ENCODE results near the gene PPCDC.
"Not testable (repeated sequence)": the region's sequence is repeated elsewhere in the genome, so short reads cannot be mapped to it uniquely, and the experiment has no call there.

The PPCDC gene

DNA sequence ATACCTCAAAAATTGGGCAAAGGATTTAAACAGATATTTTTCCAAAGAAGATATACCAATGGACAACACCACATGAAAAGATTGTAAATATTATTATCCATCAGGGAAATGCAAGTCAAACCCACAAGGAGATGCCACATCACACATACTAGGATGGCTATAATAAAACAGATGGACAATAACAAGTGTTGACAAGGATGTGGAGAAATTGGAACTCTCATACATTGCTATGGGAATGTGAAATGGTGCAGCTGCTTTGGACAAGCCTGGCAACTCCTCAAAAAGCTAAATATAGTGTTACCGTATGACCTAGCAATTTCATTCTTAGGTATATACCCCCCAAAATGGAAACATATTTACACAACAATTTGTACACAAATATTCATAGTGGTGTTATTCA lies 59.3 kb downstream of the PPCDC start:
- TF ChIP-seq, protein P1, sequence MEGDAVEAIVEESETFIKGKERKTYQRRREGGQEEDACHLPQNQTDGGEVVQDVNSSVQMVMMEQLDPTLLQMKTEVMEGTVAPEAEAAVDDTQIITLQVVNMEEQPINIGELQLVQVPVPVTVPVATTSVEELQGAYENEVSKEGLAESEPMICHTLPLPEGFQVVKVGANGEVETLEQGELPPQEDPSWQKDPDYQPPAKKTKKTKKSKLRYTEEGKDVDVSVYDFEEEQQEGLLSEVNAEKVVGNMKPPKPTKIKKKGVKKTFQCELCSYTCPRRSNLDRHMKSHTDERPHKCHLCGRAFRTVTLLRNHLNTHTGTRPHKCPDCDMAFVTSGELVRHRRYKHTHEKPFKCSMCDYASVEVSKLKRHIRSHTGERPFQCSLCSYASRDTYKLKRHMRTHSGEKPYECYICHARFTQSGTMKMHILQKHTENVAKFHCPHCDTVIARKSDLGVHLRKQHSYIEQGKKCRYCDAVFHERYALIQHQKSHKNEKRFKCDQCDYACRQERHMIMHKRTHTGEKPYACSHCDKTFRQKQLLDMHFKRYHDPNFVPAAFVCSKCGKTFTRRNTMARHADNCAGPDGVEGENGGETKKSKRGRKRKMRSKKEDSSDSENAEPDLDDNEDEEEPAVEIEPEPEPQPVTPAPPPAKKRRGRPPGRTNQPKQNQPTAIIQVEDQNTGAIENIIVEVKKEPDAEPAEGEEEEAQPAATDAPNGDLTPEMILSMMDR (IDR thresholded peaks at IDR 0.05; ENCODE audit: extremely low read depth, missing control alignments): no peak
- no peak for DNase-seq (ENCODE audit: low spot score)

DNA sequence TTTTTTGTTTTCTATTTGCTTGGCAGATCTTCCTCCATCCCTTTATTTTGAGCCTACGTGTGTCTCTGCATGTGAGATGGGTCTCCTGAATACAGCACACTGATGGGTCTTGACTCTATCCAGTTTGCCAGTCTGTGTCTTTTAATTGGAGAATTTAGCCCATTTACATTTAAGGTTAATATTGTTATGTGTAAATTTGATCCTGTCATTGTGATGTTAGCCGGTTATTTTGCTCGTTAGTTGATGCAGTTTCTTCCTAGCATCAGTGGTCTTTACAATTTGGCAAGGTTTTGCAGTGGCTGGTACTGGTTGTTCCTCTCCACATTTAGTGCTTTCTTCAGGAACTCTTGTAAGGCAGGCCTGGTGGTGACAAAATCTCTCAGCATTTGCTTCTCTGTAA lies 62.3 kb downstream of the PPCDC start:
- not testable (repeated sequence) for DNase-seq (ENCODE audit: low spot score)

DNA sequence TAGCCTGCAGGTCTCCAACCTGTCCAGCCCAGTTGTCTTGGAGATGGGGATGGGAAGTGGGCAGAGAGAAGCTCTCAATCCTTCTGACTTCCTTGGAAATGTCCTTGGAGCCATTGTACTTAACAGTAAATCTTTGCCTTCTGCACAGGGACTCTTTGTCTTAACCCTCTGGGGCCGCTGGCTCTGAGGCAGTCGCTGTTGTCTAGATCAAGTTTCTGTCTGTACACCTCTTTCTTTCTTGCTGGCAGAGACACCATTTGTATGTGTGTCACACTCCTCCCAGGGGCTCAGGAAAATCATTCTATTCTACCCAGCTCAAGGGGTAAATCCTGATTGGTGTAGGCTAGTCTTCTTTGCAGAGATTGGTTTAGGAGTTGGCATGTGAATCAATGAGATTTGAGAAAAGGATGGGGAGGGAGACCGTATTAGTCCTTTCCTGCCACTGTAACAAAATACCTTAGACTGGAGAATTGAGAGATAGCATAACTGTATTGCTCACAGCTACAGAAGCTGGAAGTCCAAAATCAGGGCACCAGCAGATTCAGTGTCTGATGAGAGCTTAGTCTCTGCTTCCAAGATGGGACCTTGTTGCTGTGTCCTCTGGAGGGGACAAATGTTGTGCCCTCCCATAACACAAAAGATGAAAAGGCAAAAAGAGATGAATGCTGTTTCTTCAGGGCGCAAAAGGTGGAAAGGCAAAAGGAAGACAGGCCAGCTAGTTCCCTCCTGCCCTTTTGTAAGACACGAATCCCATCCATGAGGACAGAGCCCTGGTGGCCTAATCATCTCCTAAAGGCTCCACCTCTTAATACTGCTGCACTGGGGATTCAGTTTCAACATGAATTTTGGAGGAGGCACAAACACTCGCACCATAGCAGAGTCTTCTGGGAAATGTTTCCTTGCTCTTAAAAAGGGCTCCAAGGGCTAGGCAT lies 66.3 kb downstream of the PPCDC start:
- TF ChIP-seq, protein P1 (IDR thresholded peaks at IDR 0.05; ENCODE audit: extremely low read depth, missing control alignments): no peak

DNA sequence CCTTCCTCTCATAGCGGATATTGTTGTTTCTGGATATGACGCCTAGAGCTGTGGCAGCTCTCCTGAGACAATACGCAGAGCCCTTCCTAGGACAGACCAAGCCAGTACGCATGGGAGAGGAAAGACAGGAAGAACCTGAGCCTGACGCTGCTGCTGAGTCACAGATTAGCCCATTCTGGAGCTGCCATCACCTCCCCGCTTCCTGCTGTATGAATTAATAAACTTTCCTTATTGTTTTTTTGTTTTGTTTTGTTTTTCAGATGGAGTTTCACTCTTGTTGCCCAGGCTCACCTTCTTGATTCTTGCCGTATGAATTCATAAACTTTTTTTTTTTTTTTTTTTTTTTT lies 67.0 kb downstream of the PPCDC start:
- TF ChIP-seq, protein P1 (IDR thresholded peaks at IDR 0.05; ENCODE audit: extremely low read depth, missing control alignments): no peak
- no peak for DNase-seq (ENCODE audit: low spot score)

More for the DNA sequence above, 66.3 kb downstream of the PPCDC start:
- no peak for DNase-seq (ENCODE audit: low spot score)

DNA sequence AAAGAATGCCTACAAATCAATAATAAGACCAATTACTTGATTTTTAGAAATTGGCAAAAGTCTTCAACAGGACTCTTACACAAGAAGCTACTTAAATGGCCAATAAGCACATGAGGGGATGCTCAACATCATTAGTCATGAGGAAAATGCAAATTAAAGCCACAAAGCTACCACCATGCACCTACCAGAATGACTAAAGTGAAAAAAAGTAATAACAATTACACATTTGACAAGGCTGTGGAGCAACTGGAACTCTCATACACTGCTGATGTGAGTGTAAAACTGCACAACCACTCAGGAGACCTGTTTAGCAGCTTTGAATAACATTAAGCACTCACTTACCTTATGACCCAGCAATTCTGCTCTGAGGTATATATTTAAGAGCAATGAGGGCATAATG lies 68.4 kb downstream of the PPCDC start:
- TF ChIP-seq, protein P1 (IDR thresholded peaks at IDR 0.05; ENCODE audit: extremely low read depth, missing control alignments): no peak
- DNase-seq (ENCODE audit: low spot score): no peak

DNA sequence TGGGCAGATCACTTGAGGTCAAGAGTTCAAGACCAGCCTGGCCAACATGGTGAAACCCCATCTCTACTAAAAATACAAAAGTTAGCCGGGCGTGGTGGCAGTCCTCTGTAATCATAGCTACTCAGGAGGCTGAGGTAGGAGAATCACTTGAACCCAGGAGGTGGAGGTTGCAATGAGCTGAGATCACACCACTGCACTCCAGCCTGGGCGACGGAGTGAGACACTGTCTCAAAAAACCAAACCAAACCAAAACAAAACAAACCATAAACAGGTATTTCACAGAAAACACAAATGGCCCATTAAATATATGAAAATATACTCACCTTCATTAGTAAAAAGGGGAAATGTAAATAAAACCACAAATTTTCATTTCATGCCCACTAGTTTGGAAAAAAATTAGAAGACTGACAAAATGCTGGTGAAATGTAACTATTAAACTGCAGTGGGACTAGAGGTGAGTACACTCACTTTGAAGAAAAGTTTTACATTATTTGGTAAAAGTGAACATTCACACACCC lies 71.6 kb downstream of the PPCDC start:
- not testable (repeated sequence) for DNase-seq (ENCODE audit: low spot score)

DNA sequence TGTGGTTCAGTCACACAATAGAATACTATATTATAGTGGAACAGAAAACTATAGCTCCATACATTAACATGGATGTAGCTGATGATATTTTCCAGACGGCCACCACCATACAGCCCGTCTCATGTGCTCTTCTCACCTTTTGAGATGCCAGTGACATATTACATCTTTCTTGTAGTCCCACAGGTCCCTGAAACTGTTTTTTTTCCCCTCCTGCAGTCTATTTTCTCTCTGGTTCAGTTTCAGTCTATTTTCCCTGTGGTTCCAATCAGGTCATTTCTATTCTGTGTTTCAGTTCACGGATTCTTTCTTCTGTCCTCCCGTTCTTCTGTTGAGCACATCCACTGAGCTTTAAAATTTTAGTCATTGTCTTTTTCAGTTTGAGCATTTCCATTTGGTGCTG lies 72.2 kb downstream of the PPCDC start:
- peak; percentile 24 for DNase-seq (ENCODE audit: low spot score)
- TF ChIP-seq, protein P1 (IDR thresholded peaks at IDR 0.05; ENCODE audit: extremely low read depth, missing control alignments): no peak

DNA sequence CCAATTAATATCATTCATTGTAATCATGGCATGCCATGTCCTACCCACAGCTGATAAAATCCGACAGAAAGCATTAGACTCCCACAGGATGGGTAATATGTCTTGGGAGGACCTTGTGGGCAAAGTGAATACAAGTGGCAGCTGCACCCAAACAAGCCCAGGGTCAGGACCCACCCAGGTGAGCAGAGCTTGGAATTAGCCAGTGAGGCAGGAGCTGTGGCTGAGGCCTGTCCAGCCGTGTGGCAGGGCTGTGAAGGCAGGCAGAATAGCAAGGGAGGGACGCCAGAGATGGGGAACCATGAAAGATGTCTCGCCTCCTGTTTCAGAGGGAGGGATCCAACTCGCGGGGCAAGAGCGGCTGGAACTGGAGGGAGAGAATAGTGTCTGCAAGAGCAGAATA lies 74.5 kb downstream of the PPCDC start:
- no peak for DNase-seq (ENCODE audit: low spot score)
- TF ChIP-seq, protein P1 (IDR thresholded peaks at IDR 0.05; ENCODE audit: extremely low read depth, missing control alignments): no peak

Measured in GM20000 (cell line).